Duodenal mucosa (tissue), 2 donors: ENCODE data around the gene SEMA4D.
"Not testable (repeated sequence)": the region's sequence is repeated elsewhere in the genome, so short reads cannot be mapped to it uniquely, and the experiment has no call there.

ENCODE experiments used
- H3K27ac ChIP-seq: one replicate; pipeline ENCODE4 v1.7.0; 2013; ENCODE audit warnings: low read depth, low read length
- H3K27me3 ChIP-seq, 2 donors: one replicate each; pipeline ENCODE4 v1.7.0; 2013; ENCODE audit warnings: low read length in 2 of 2, control low read depth in 1 of 2; ENCODE audit not compliant: insufficient read depth in 2 of 2, control insufficient read depth in 1 of 2
- H3K36me3 ChIP-seq, 2 donors: one replicate each; pipeline ENCODE4 v1.7.0; 2013; ENCODE audit warnings: low read length in 2 of 2, control low read depth in 1 of 2; ENCODE audit not compliant: insufficient read depth in 2 of 2, control insufficient read depth in 1 of 2
- H3K4me1 ChIP-seq, 2 donors: one replicate each; pipeline ENCODE4 v1.7.0; 2013; ENCODE audit warnings: low read length in 2 of 2, control low read depth in 1 of 2; ENCODE audit not compliant: insufficient read depth in 2 of 2, control insufficient read depth in 1 of 2
- H3K4me3 ChIP-seq, 2 donors: one replicate each; pipeline ENCODE4 v1.7.0; 2013; ENCODE audit warnings: low read length in 2 of 2, low read depth in 1 of 2
- H3K9ac ChIP-seq, 2 donors: one replicate each; pipeline ENCODE4 v1.7.0; 2013; ENCODE audit warnings: low read length in 2 of 2, low read depth in 1 of 2
- H3K9me3 ChIP-seq, 2 donors: one replicate each; pipeline ENCODE4 v1.7.0; 2013; ENCODE audit warnings: low read length in 2 of 2, control low read depth in 1 of 2; ENCODE audit not compliant: control insufficient read depth in 1 of 2

The SEMA4D gene

DNA sequence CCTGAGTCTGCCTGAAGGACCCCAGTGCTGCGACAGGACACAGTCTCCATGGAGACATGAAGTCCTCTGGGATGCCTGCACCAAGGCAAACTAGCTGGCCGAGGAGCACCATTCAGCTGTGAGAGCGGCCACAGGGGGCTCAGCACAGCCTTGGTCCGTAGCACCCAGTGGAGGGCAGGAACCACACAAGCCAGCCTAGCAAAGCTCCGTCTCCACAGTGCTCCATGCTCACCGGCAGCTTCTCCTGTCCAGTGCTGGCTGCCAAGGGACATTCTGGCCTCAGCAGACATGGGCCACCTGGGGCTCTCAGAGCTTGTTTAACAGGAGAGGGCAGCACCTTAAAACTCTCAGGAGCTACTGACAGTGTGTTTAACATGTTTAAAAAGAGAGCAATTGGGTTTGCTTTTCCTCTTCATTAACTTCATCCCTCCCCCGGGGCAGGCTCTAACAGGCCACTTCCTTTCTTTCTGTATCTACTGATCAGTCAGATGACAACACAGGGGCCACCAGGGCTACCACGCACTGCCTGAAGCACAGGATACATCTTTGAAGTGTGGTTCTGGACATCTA, 122.6 kb downstream of the SEMA4D start:
- Histone ChIP-seq H3K4me1 (peaks cover 0 to 10% of the 10 kb centered on the region in 2 donors), H3K4me3 (no peak overlapping the region), H3K9ac (no peak overlapping the region), H3K36me3 (peaks cover 5 to 24% of the 10 kb centered on the region in 2 donors), H3K9me3 (no peaks in the 10 kb centered on the region), H3K27ac (peak overlapping the region; percentile 56), H3K27me3 (no peaks in the 10 kb centered on the region)

DNA sequence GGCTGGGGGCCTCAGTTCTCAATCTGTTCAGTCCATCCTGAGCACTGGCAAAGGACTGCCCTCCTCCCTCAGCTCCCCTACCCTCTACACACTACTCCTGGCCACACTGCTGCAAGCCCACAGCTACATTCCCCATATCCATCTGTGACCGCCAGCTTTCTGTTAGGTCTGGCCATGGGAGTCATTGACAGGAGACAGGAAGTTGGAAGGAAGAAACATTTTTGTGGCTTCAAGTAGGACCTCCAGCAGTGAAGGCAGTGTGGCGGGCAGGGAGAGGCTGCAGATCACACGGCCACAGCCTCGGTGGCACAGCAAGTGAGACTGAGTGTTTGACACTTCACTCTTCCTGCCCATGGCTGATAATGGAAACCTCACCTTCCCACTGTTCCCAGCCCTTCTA, 123.7 kb downstream of the SEMA4D start:
- H3K27ac ChIP-seq = no peak overlapping the region
- H3K9me3 ChIP-seq = no peaks in the 10 kb centered on the region
- no peaks in the 10 kb centered on the region for H3K27me3 ChIP-seq
- peaks cover 5 to 21% of the 10 kb centered on the region in 2 donors for H3K36me3 ChIP-seq
- no peak overlapping the region for H3K4me3 ChIP-seq
- no peak overlapping the region for H3K9ac ChIP-seq
- peaks cover 0 to 10% of the 10 kb centered on the region in 2 donors for H3K4me1 ChIP-seq

DNA sequence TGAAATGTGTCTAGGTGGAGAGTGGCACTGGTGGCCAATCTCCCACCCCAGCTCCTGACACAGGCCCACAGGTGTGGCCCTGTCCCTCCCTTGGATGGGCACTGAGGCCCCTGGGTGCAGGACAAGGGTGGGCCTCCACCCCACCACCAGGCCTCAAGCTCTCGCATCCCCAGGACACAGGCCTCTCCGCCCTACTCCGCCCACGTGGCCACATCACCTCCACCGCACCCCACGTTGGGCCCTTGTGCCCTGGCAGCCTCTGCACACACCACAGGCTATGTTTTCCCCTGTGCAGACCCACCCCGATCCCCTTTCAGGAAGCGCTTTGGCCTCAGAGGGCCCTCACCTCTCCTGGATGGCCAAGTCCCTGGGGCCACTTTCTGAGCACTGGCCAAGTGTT, 124.9 kb downstream of the SEMA4D start:
- Histone ChIP-seq H3K9ac (no peak overlapping the region), H3K4me1 (peaks cover 0 to 10% of the 10 kb centered on the region in 2 donors), H3K4me3 (no peak overlapping the region), H3K27me3 (no peaks in the 10 kb centered on the region), H3K9me3 (no peaks in the 10 kb centered on the region), H3K27ac (no peak overlapping the region), H3K36me3 (peaks cover 0 to 9% of the 10 kb centered on the region in 2 donors)

DNA sequence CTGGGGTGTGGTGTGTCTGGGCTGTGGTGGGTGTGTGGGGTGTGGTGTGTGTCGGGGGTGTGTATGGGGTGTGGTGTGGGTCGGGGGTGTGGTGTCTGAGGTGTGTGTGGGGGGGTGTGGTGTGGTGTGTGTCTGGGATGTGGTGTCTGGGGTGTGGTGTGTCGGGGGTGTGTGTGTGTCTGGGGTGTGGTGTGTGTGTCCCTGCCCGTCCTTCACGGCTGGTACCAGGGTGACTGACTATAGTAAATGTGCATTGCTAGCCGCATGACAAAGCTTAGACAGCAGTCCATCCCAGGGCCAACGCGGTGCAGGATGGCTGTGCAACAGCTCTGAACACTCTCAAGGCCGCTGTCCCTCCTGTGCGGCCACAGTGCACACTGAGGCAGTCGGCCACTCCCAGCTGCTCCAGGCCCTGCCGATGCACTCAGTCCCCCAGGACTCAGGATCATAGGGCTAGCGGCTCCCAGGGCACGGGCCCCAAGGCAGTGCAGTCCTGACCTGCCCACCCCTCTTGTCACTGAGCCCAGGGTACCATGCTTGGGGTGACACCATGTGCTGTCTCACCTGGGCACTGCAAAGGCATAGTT, 125.6 kb downstream of the SEMA4D start:
- peaks cover 0 to 10% of the 10 kb centered on the region in 2 donors for H3K4me1 ChIP-seq
- H3K9me3 ChIP-seq = no peaks in the 10 kb centered on the region
- no peak overlapping the region for H3K4me3 ChIP-seq
- no peak overlapping the region for H3K9ac ChIP-seq
- no peaks in the 10 kb centered on the region for H3K27me3 ChIP-seq
- H3K27ac ChIP-seq = no peak overlapping the region
- H3K36me3 ChIP-seq = peaks cover 0 to 6% of the 10 kb centered on the region in 2 donors

DNA sequence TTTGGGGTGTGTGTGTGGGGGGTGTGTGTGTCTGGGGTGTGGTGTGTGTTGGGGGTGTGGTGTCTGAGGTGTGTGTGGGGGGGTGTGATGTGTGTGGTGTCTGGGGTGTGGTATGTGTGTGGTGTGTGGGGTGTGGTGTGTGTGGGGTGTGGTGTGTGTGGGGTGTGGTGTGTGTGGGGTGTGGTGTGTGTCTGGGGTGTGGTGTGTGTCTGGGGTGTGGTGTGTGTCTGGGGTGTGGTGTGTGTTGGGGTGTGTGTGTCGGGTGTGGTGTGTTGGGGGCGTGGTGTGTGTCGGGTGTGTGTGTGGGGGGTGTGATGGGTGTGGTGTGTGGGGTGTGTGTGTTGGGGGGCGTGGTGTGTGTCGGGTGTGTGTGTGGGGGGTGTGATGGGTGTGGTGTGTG, 126.1 kb downstream of the SEMA4D start:
- not testable (repeated sequence) for H3K4me3 ChIP-seq, H3K9me3 ChIP-seq, H3K27ac ChIP-seq, H3K27me3 ChIP-seq, H3K9ac ChIP-seq, H3K36me3 ChIP-seq
- H3K4me1 ChIP-seq = peaks cover 0 to 10% of the 10 kb centered on the region in 2 donors

DNA sequence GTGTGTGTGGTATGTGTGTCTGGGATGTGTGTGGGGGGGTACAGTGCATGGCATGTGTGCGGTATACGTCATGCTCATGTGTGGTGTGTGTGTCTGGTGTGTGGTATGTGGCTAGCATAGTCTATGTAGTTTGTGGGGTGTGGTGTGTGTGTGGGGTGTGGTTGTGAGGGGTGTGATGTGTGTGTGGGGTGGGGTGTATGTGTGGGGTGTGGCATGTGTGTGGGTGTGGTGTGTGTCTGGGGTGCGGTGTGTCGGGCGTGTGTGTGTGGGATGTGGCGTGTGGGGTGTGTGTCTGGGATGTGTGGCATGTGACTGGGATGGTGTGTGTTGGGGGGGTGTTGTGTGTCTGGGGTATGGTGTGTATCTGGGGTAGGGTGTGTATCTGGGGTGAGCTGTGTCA, 127.3 kb downstream of the SEMA4D start:
- no peak overlapping the region for H3K9ac ChIP-seq
- H3K27me3 ChIP-seq = no peaks in the 10 kb centered on the region
- H3K9me3 ChIP-seq = no peaks in the 10 kb centered on the region
- peaks cover 0 to 10% of the 10 kb centered on the region in 2 donors for H3K4me1 ChIP-seq
- H3K27ac ChIP-seq = no peak overlapping the region
- H3K4me3 ChIP-seq = no peak overlapping the region
- peaks cover 0 to 5% of the 10 kb centered on the region in 2 donors for H3K36me3 ChIP-seq

DNA sequence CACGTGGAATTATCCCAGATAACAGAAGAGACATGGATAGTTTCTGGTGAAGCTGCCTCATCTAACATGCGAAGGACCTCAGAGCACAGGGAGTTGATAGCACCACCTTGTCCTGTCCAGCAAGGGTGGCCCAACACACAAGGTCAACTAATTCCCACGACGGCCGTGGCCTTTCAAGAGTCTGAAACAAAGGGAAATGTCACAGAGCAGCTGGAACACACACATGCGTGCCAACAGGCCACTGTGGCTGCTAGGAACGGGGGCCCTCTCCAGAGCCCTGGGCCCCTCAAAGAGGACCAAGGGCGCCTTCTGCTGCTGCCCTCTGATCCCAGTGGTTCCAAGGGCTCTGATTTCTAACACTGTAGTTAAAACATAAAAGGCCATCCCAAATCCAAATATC, 128.9 kb downstream of the SEMA4D start:
- H3K27ac ChIP-seq = no peak overlapping the region
- H3K9me3 ChIP-seq = no peaks in the 10 kb centered on the region

DNA sequence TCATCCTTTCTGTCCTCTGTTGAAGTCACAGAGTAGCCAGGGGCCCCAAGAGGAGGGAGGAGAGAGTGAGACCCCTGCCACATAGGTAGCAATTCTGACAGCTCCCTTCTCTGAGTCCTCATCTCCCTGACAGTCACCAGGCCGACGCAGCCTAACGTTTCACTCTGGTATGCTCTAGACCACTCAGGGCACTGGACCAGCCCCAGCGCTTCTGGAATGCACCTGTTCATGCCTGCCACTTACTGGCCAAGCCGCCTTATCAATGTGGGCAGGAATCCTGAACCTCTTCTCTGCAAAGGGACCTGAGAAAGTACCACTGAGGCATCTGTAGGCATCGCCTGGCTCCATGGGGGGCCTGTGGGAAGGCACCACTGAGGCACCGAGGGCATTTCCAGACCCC, 129.4 kb downstream of the SEMA4D start:
- H3K36me3 ChIP-seq = peaks cover 0 to 5% of the 10 kb centered on the region in 2 donors
- H3K4me1 ChIP-seq = no peaks in the 10 kb centered on the region
- H3K4me3 ChIP-seq = no peak overlapping the region
- no peak overlapping the region for H3K27ac ChIP-seq
- no peaks in the 10 kb centered on the region for H3K27me3 ChIP-seq
- no peaks in the 10 kb centered on the region for H3K9me3 ChIP-seq
- no peak overlapping the region for H3K9ac ChIP-seq

More for the DNA sequence above, 128.9 kb downstream of the SEMA4D start:
- no peak overlapping the region for H3K9ac ChIP-seq
- H3K4me1 ChIP-seq = no peaks in the 10 kb centered on the region
- H3K27me3 ChIP-seq = no peaks in the 10 kb centered on the region
- no peak overlapping the region for H3K4me3 ChIP-seq
- H3K36me3 ChIP-seq = peaks cover 0 to 5% of the 10 kb centered on the region in 2 donors

DNA sequence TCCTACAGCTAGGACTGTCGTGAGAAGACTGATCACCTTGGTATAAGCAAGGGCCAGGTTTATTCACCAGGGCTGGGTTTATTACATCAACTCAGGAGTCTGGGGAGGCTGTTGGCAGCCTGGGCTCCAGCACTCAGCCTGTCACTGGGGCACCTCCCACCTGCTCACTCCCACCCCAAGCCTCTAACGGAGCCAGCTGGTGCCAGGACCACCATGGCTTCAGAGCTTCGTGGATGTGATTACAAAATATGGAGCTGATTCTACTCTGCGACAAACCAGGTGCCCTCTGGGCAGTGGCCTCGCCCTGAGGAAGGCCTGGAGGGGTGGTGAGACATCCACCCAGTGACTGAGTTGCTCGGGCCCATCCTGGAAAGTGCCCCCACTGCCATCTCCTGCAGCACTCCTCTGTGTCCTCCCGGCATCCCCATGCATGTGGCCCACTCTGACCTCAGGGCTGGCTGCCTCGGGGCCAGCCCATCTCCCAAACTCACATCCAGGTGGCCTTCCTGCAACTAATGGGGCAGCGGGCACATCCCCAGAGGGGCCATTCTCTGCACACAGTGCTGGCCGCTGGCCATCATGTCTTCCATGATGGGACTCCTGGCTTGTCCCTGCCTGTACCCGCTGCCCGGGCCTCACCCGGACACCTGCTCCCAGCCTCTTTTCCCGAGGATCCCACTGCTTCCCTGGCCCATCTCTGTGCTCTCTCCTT, 130.0 kb downstream of the SEMA4D start:
- no peaks in the 10 kb centered on the region for H3K4me1 ChIP-seq
- no peak overlapping the region for H3K4me3 ChIP-seq
- H3K36me3 ChIP-seq = peaks cover 0 to 5% of the 10 kb centered on the region in 2 donors
- no peak overlapping the region for H3K9ac ChIP-seq
- H3K27me3 ChIP-seq = no peaks in the 10 kb centered on the region
- no peaks in the 10 kb centered on the region for H3K9me3 ChIP-seq
- no peak overlapping the region for H3K27ac ChIP-seq

DNA sequence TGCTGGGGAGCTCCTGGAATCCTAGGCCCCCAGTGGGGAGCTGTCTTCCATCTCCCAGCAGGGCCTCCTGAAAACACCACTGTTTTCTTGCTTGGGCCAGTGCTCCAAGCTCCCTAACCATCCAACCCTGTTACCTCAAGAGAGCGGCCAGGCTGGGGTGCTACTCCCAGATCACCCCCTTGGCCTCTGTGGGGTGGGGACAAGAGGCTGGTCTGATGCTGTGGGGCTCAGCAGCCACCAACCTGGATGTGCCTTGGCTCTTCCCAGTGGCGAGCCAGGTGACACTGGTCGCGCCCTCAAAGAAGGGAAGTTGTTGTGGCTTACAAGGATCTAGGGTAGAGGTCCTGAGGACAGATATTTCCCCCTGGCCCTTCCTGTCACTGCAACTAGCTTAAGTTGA, 130.6 kb downstream of the SEMA4D start:
- no peak overlapping the region for H3K9ac ChIP-seq
- H3K4me1 ChIP-seq = no peaks in the 10 kb centered on the region
- peaks cover 0 to 10% of the 10 kb centered on the region in 2 donors for H3K36me3 ChIP-seq
- no peak overlapping the region for H3K4me3 ChIP-seq
- H3K27me3 ChIP-seq = no peaks in the 10 kb centered on the region
- no peak overlapping the region for H3K27ac ChIP-seq
- H3K9me3 ChIP-seq = no peaks in the 10 kb centered on the region
